ENCODE measurements around the gene TRIM65. TPM values are rescaled to one million over a fixed set of nuclear protein-coding genes. Genes with fewer than 3 reads are reported as not detected.

The TRIM65 gene
- total and polyA plus RNA-seq, 2 of the 4 experiments (the other 2 are of a cell fraction): 7.9 to 10.6 TPM

GRCh38 chr17:75839942-75840798 lies 56.6 kb downstream of the TRIM65 start:
- no peak for DNase-seq
- no peak overlapping the region for H3K23ac ChIP-seq (ENCODE audit: low read depth, low read length)
- no TSS peak for BruUV-seq (replicated peaks)
- H3K79me1 ChIP-seq (ENCODE audit: low read depth in 1 of 2, low read length in 2 of 2): no peaks in the 10 kb centered on the region
- no peak overlapping the region for H2BK15ac ChIP-seq (ENCODE audit: low read depth, low read length)
- no peak overlapping the region for H3K18ac ChIP-seq (ENCODE audit: low read depth, low read length)
- no peak overlapping the region for H3K4ac ChIP-seq (ENCODE audit: low read depth, low read length)
- H2AK9ac ChIP-seq (replicated peaks; ENCODE audit: low read depth, low read length, poor library complexity): no peak overlapping the region
- H2BK120ac ChIP-seq (ENCODE audit: low read depth, low read length): no peak overlapping the region
- H3K36me3 ChIP-seq (ENCODE audit: control insufficient read depth, insufficient read depth, low read length): no peaks in the 10 kb centered on the region
- H3K9me1 ChIP-seq (ENCODE audit: insufficient read depth, low read length): 0 out of 2 replicates have a peak, but pooled peaks cover 4% of the 10 kb centered on the region
- no peak for TF ChIP-seq POLR2A (IDR thresholded peaks at IDR 0.05; ENCODE audit: low read depth, low read length)
- ATAC-seq (ENCODE audit: low read depth): no peak
- dilution Hi-C loops (cut with HindIII; ENCODE audit: low sequenced_read_pairs, unreplicated experiment): no loop called here
- no peak overlapping the region for H3K56ac ChIP-seq (ENCODE audit: extremely low read depth, insufficient read depth, low read length)
- H4K8ac ChIP-seq (ENCODE audit: low read depth in 2 of 2, low read length in 2 of 2): no peak overlapping the region
- H2AFZ ChIP-seq (replicated peaks; ENCODE audit: low read length, poor library complexity): no peak overlapping the region
- H2BK20ac ChIP-seq (ENCODE audit: low read depth, low read length): no peak overlapping the region
- CTCF ChIA-PET: interaction anchor here (0.8 kb wide), 1 partner anchor 57 kb away, joined by 3 read pairs; no protein-coding TSS in a partner anchor
- intact Hi-C loops (cut with micrococcal nuclease): no loop called here
- no peak overlapping the region for H3K14ac ChIP-seq (replicated peaks; ENCODE audit: low read depth, low read length)
- 81% methylated on average over 19 of the region's 36 CpGs; no CpG with 5 or more reads in 1 of the 2 experiments for WGBS, 2 experiments (ENCODE audit: extremely low coverage in 2 of 2, insufficient read length in 1 of 2)
- no peak overlapping the region for H3K9ac ChIP-seq (ENCODE audit: low read depth, low read length)
- H3K4me2 ChIP-seq (ENCODE audit: low read depth, low read length): no peak overlapping the region
- POLR2A ChIA-PET (ENCODE audit: unreplicated experiment): interaction anchor here (0.6 kb wide), 1 partner anchor 40 kb away, joined by 3 read pairs; no protein-coding TSS in a partner anchor
- no peak overlapping the region for H4K5ac ChIP-seq (ENCODE audit: low read depth, low read length)
- peaks cover 4% of the 10 kb centered on the region for H3K4me1 ChIP-seq (ENCODE audit: control insufficient read depth, insufficient read depth, low read length)
- H3K27ac ChIP-seq (ENCODE audit: insufficient read depth, low read length): no peak overlapping the region
- peak overlapping the region; percentile 24; the same call in 1 of the 2 replicates for H2AK5ac ChIP-seq (ENCODE audit: low read depth, low read length)
- H4K91ac ChIP-seq (ENCODE audit: insufficient read depth, low read depth, low read length): no peak overlapping the region
- no peaks in the 10 kb centered on the region; the same call in 1 of the 2 replicates for H3K27me3 ChIP-seq (ENCODE audit: control insufficient read depth, insufficient read depth, low read length)
- H4K20me1 ChIP-seq (ENCODE audit: insufficient read depth, low read length): no peaks in the 10 kb centered on the region
- no peak overlapping the region for H3K4me3 ChIP-seq (ENCODE audit: insufficient read depth, low read depth, low read length)
- H3K9me3 ChIP-seq (ENCODE audit: control insufficient read depth, insufficient read depth, low read length): no peaks in the 10 kb centered on the region
- in situ Hi-C loops (cut with MboI; ENCODE audit: low sequenced_read_pairs): no loop called here
- H2BK5ac ChIP-seq (ENCODE audit: low read depth, low read length, poor library complexity, severe bottlenecking): no peak overlapping the region

Other genes starting within 250 kb of the TRIM65 start
- 7.3 and 8.6 TPM in 2 replicates for gene RECQL5, start 229.8 kb downstream of the TRIM65 start, total RNA-seq (2012; rRNA removed)
- 17.4 and 23.7 TPM in 2 replicates for gene RECQL5, start 229.8 kb downstream of the TRIM65 start, polyA plus RNA-seq (2012; rRNA removed)
- gene SAP30BP, start 229.6 kb downstream of the TRIM65 start, total RNA-seq (2012; rRNA removed): 70.4 and 82.5 TPM in 2 replicates
- 134 and 139 TPM in 2 replicates for gene SAP30BP, start 229.6 kb downstream of the TRIM65 start, polyA plus RNA-seq (2012; rRNA removed)
- gene ITGB4, start 175.5 kb downstream of the TRIM65 start, total RNA-seq (2012; rRNA removed): under 0.01 TPM in 1 of 2 replicates, not detected in the other
- 0.27 and 0.39 TPM in 2 replicates for gene ITGB4, start 175.5 kb downstream of the TRIM65 start, polyA plus RNA-seq (2012; rRNA removed)
- 18.9 and 21.9 TPM in 2 replicates for gene GALK1, start 131.8 kb downstream of the TRIM65 start, total RNA-seq (2012; rRNA removed)
- gene GALK1, start 131.8 kb downstream of the TRIM65 start, polyA plus RNA-seq (2012; rRNA removed): 19.9 and 28.7 TPM in 2 replicates
- gene UNK, start 112.1 kb downstream of the TRIM65 start, total RNA-seq (2012; rRNA removed): 15.4 and 15.8 TPM in 2 replicates
- gene UNK, start 112.1 kb downstream of the TRIM65 start, polyA plus RNA-seq (2012; rRNA removed): 16.9 and 17.3 TPM in 2 replicates
- under 0.01 TPM in 1 of 2 replicates, not detected in the other for gene UNC13D, start 52.5 kb downstream of the TRIM65 start, total RNA-seq (2012; rRNA removed)
- gene UNC13D, start 52.5 kb downstream of the TRIM65 start, polyA plus RNA-seq (2012; rRNA removed): 0.31 and 0.52 TPM in 2 replicates
- gene WBP2, start 41.6 kb downstream of the TRIM65 start, total RNA-seq (2012; rRNA removed): 7.8 and 9.0 TPM in 2 replicates
- 35.5 and 36.7 TPM in 2 replicates for gene WBP2, start 41.6 kb downstream of the TRIM65 start, polyA plus RNA-seq (2012; rRNA removed)
- gene TRIM47, start 18.4 kb downstream of the TRIM65 start, total RNA-seq (2012; rRNA removed): 1.4 TPM in 2 replicates
- 7.2 and 7.5 TPM in 2 replicates for gene TRIM47, start 18.4 kb downstream of the TRIM65 start, polyA plus RNA-seq (2012; rRNA removed)
- gene MRPL38, start 7.9 kb upstream of the TRIM65 start, total RNA-seq (2012; rRNA removed): 13.3 and 15.3 TPM in 2 replicates
- gene MRPL38, start 7.9 kb upstream of the TRIM65 start, polyA plus RNA-seq (2012; rRNA removed): 42.5 and 55.5 TPM in 2 replicates
- gene FBF1, start 44.1 kb upstream of the TRIM65 start, total RNA-seq (2012; rRNA removed): 4.5 and 5.3 TPM in 2 replicates
- 8.0 and 9.3 TPM in 2 replicates for gene FBF1, start 44.1 kb upstream of the TRIM65 start, polyA plus RNA-seq (2012; rRNA removed)
- gene ACOX1, start 82.2 kb upstream of the TRIM65 start, total RNA-seq (2012; rRNA removed): 61.9 and 94.8 TPM in 2 replicates
- gene ACOX1, start 82.2 kb upstream of the TRIM65 start, polyA plus RNA-seq (2012; rRNA removed): 14.9 and 16.1 TPM in 2 replicates
- 14.7 and 15.6 TPM in 2 replicates for gene TEN1, start 82.3 kb upstream of the TRIM65 start, total RNA-seq (2012; rRNA removed)
- 17.1 and 17.9 TPM in 2 replicates for gene TEN1, start 82.3 kb upstream of the TRIM65 start, polyA plus RNA-seq (2012; rRNA removed)
- 0.56 and 0.72 TPM in 2 replicates for gene CDK3, start 103.9 kb upstream of the TRIM65 start, total RNA-seq (2012; rRNA removed)
- gene CDK3, start 103.9 kb upstream of the TRIM65 start, polyA plus RNA-seq (2012; rRNA removed): 6.7 and 8.8 TPM in 2 replicates
- not detected in 2 replicates for gene EVPL, start 130.4 kb upstream of the TRIM65 start, total RNA-seq (2012; rRNA removed)
- not detected in 2 replicates for gene EVPL, start 130.4 kb upstream of the TRIM65 start, polyA plus RNA-seq (2012; rRNA removed)
- gene SRP68, start 175.6 kb upstream of the TRIM65 start, total RNA-seq (2012; rRNA removed): 47.1 and 47.2 TPM in 2 replicates
- 69.1 and 82.6 TPM in 2 replicates for gene SRP68, start 175.6 kb upstream of the TRIM65 start, polyA plus RNA-seq (2012; rRNA removed)
- not detected in 2 replicates for gene GALR2, start 177.8 kb upstream of the TRIM65 start, total RNA-seq (2012; rRNA removed)
- 0.07 and 0.10 TPM in 2 replicates for gene GALR2, start 177.8 kb upstream of the TRIM65 start, polyA plus RNA-seq (2012; rRNA removed)
- gene ZACN, start 182.2 kb upstream of the TRIM65 start, total RNA-seq (2012; rRNA removed): not detected in 2 replicates
- not detected in 2 replicates for gene ZACN, start 182.2 kb upstream of the TRIM65 start, polyA plus RNA-seq (2012; rRNA removed)
- gene EXOC7, start 206.8 kb upstream of the TRIM65 start, total RNA-seq (2012; rRNA removed): 98.9 and 118 TPM in 2 replicates
- gene EXOC7, start 206.8 kb upstream of the TRIM65 start, polyA plus RNA-seq (2012; rRNA removed): 85.9 and 89.5 TPM in 2 replicates
- gene FOXJ1, start 244.3 kb upstream of the TRIM65 start, total RNA-seq (2012; rRNA removed): not detected in 2 replicates
- 0.05 TPM in 1 of 2 replicates, not detected in the other for gene FOXJ1, start 244.3 kb upstream of the TRIM65 start, polyA plus RNA-seq (2012; rRNA removed)

All from IMR-90 (cell line).